Smooth muscle cell (in vitro differentiated cells): ENCODE results near the gene AIG1. TPM values are rescaled to one million over a fixed set of nuclear protein-coding genes. Genes with fewer than 3 reads are reported as not detected.

ENCODE experiments used
- DNase-seq: peaks from one replicate; lab custom pipeline; 2025; ENCODE audit not compliant: unreplicated experiment; lab: John Stamatoyannopoulos, UW
- H2AFZ ChIP-seq: fragments of 200-600 bp; sonication (generic); 2 replicates; pipeline ENCODE4 v1.6.0; 2016; ENCODE audit warnings: antibody characterized with exemption, low read depth, mild to moderate bottlenecking
- H3F3A ChIP-seq: fragments of 200-600 bp; sonication (generic); 2 replicates; pipeline ENCODE4 v1.6.0; 2017; ENCODE audit warnings: antibody characterized with exemption, low read depth
- H3K27ac ChIP-seq: fragments of 200-600 bp; sonication (generic); 2 replicates; pipeline ENCODE4 v1.5.1; 2016; ENCODE audit warnings: low read depth, mild to moderate bottlenecking
- H3K27me3 ChIP-seq: fragments of 200-600 bp; sonication (generic); 2 replicates; pipeline ENCODE4 v1.6.1; 2016; ENCODE audit warnings: low read depth, mild to moderate bottlenecking
- H3K36me3 ChIP-seq: fragments of 200-600 bp; sonication (generic); 2 replicates; pipeline ENCODE4 v1.5.1; 2016; ENCODE audit warnings: low read depth
- H3K4me1 ChIP-seq: fragments of 200-600 bp; sonication (generic); 2 replicates; pipeline ENCODE4 v1.5.1; 2016; ENCODE audit warnings: low read depth
- H3K4me2 ChIP-seq: fragments of 200-600 bp; sonication (generic); 2 replicates; pipeline ENCODE4 v1.6.0; 2016; ENCODE audit warnings: mild to moderate bottlenecking
- H3K4me3 ChIP-seq: fragments of 200-600 bp; sonication (generic); 2 replicates; pipeline ENCODE4 v1.5.1; 2016; ENCODE audit warnings: mild to moderate bottlenecking
- H3K79me2 ChIP-seq: fragments of 200-600 bp; sonication (generic); 2 replicates; pipeline ENCODE4 v1.6.0; 2016; ENCODE audit warnings: low read depth, mild to moderate bottlenecking
- H3K9ac ChIP-seq: fragments of 200-600 bp; sonication (generic); 2 replicates; pipeline ENCODE4 v1.6.0; 2016; ENCODE audit warnings: low read depth
- H3K9me3 ChIP-seq: fragments of 200-600 bp; sonication (generic); replicated peaks from 2 replicates; pipeline ENCODE4 v1.5.1; 2016; ENCODE audit warnings: low read depth
- H4K20me1 ChIP-seq: fragments of 200-600 bp; sonication (generic); 2 replicates; pipeline ENCODE4 v1.6.0; 2016; ENCODE audit warnings: low read depth
- WGBS: methylation state at CpG from one replicate; pipeline ENCODE4 v1.1.7; 2016; ENCODE audit warnings: low lambda C conversion rate; 5-methylcytosine and 5-hydroxymethylcytosine counted together
- polyA plus RNA-seq: library from polyadenylated mRNA; unstranded; fragments of >200 nt; fragmentation: Nextera tagmentation; extraction: Ambion mirVana; gene quantifications from 2 replicates; pipeline ENCODE4 v1.2.1, GENCODE V29; 2016
- total RNA-seq: library from RNA; depleted of rRNA; stranded (reverse); fragments of >200 nt; gene quantifications from 2 replicates; pipeline ENCODE4 v1.2.3, GENCODE V29; 2014
- TF ChIP-seq, protein P1 (sequence below): fragments of 200-600 bp; sonication (generic); IDR thresholded peaks from 2 replicates; pipeline ENCODE4 v1.5.1; 2017; ENCODE audit warnings: borderline replicate concordance, mild to moderate bottlenecking, antibody characterized with exemption; ENCODE audit not compliant: insufficient read depth, poor library complexity, severe bottlenecking

The AIG1 gene
- total and polyA plus RNA-seq, 2 experiments from 2014 or later = 9.1 to 25.9 TPM

DNA sequence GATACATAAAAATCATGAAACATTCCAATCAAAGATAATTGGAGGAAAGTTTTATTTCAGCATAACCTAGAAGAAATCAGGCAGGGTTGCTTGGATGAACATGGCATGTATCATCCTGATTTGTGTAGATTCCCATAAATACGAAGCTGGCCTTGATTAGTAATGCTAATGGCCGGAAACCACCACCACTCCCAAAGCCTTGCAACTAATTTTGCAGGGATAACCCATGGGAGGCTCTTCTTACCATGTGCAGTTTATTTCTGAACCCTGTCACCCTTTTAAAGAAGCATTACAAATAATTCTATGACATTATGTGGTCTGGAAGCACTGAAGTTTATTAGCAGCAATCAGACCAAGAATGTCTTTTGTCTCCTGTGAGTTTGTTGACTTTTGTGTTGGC lies 80.8 kb downstream of the AIG1 start:
- Histone ChIP-seq H3K9ac (no peak overlapping the region), H3K79me2 (no peaks in the 10 kb centered on the region), H3K4me2 (no peak overlapping the region), H4K20me1 (no peaks in the 10 kb centered on the region), H2AFZ (no peak overlapping the region), H3K27ac (no peak overlapping the region), H3F3A (no peaks in the 10 kb centered on the region), H3K4me1 (no peaks in the 10 kb centered on the region), H3K9me3 (no peaks in the 10 kb centered on the region), H3K36me3 (no peaks in the 10 kb centered on the region), H3K27me3 (no peaks in the 10 kb centered on the region), H3K4me3 (no peak overlapping the region)
- DNase-seq = no peak
- TF ChIP-seq, protein P1, sequence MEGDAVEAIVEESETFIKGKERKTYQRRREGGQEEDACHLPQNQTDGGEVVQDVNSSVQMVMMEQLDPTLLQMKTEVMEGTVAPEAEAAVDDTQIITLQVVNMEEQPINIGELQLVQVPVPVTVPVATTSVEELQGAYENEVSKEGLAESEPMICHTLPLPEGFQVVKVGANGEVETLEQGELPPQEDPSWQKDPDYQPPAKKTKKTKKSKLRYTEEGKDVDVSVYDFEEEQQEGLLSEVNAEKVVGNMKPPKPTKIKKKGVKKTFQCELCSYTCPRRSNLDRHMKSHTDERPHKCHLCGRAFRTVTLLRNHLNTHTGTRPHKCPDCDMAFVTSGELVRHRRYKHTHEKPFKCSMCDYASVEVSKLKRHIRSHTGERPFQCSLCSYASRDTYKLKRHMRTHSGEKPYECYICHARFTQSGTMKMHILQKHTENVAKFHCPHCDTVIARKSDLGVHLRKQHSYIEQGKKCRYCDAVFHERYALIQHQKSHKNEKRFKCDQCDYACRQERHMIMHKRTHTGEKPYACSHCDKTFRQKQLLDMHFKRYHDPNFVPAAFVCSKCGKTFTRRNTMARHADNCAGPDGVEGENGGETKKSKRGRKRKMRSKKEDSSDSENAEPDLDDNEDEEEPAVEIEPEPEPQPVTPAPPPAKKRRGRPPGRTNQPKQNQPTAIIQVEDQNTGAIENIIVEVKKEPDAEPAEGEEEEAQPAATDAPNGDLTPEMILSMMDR = no peak
- WGBS = 86% methylated on average over 2 of the region's 2 CpGs

DNA sequence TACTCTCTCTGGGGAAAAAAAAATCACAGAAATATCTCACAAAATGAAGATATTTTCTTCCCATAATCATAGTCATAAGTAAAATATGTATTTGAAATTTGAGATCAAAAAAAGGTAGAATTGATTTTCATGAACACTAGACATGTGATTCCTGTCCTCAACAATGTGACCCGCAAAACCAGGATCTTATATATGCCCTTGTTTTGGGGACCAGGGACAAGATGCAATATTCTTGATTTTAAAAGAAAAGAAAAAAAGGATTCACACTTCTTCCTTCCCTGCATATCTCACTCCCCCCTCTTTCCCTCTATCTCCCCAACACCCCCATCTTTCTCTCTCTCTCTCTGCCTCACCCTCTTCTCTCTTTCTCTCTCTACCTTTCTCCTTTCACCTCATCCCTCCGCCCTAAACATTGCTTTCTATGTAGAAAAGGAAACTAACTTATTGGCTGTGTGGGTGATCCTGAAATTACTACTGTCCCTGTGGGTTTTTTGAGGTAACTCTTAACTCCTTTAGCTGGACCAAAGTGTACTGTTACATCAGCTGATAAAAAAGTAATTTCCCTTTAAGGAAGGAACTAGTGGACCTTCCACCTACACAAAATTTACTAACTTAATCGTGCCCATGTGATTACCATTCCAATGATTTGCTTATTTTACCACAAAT lies 85.6 kb downstream of the AIG1 start:
- Histone ChIP-seq H3K4me1 (no peaks in the 10 kb centered on the region), H3K27me3 (no peaks in the 10 kb centered on the region), H3K27ac (no peak overlapping the region), H3K79me2 (no peaks in the 10 kb centered on the region), H2AFZ (no peak overlapping the region), H3K9me3 (no peaks in the 10 kb centered on the region), H3K4me3 (no peak overlapping the region), H3K36me3 (no peaks in the 10 kb centered on the region), H3F3A (no peaks in the 10 kb centered on the region), H4K20me1 (no peaks in the 10 kb centered on the region), H3K9ac (no peak overlapping the region), H3K4me2 (no peak overlapping the region)
- 91% methylated on average over 3 of the region's 3 CpGs for WGBS
- no peak for DNase-seq
- TF ChIP-seq, protein P1 = no peak

DNA sequence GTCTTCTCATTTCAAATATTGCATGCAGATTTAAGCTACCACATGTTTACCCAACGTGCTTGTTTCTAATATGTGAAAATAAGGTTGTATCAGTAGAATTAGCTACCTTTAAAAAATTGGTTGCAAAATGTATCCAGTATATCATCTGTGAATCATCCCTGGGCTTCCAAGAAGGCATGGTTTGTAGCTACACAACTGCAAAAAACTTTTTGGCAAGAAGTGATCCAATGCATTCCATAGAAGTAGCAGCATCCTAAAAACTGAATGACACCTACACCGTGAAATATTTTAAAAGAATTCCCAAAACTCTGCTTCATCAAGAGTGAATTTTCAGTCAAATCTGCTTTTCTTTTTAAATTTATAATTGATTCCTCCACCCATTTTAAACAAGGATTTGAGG lies 89.1 kb downstream of the AIG1 start:
- no peak for DNase-seq
- no peaks in the 10 kb centered on the region for H4K20me1 ChIP-seq
- no peak overlapping the region for H3K27ac ChIP-seq
- no peak overlapping the region for H3K9ac ChIP-seq
- H3K9me3 ChIP-seq = no peaks in the 10 kb centered on the region
- H3F3A ChIP-seq = no peaks in the 10 kb centered on the region
- H3K4me2 ChIP-seq = no peak overlapping the region
- no peaks in the 10 kb centered on the region for H3K36me3 ChIP-seq
- 93% methylated on average over 2 of the region's 2 CpGs for WGBS
- TF ChIP-seq, protein P1 = no peak
- H3K4me1 ChIP-seq = no peaks in the 10 kb centered on the region
- no peaks in the 10 kb centered on the region for H3K79me2 ChIP-seq
- H3K4me3 ChIP-seq = no peak overlapping the region
- H3K27me3 ChIP-seq = no peaks in the 10 kb centered on the region
- H2AFZ ChIP-seq = no peak overlapping the region

DNA sequence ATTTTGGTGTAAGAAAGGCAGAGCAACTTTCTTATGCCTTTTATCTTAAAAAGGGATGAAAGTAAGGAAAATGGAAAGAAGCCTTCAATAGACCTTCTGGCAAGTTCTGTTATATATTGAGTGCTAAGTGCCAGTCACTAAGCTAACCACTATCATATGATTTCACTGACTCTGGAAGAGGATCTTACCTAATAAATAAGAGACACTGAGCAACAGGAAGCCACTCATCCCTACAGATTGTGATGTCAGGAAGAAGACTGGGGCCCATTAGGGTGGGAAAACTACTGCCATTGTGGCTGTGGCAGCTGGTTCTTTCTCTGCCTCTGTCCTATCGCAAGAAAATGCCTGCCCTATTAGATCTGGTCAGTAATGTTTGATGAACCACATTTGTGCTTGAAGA lies 89.6 kb downstream of the AIG1 start:
- Histone ChIP-seq H3K79me2 (no peaks in the 10 kb centered on the region), H3K27me3 (no peaks in the 10 kb centered on the region), H3K36me3 (no peaks in the 10 kb centered on the region), H3K4me3 (no peak overlapping the region), H2AFZ (no peak overlapping the region), H3K4me1 (no peaks in the 10 kb centered on the region), H4K20me1 (no peaks in the 10 kb centered on the region), H3K27ac (no peak overlapping the region), H3K4me2 (no peak overlapping the region), H3F3A (no peaks in the 10 kb centered on the region), H3K9ac (no peak overlapping the region), H3K9me3 (no peaks in the 10 kb centered on the region)
- no peak for DNase-seq
- 91% methylated on average over 1 of the region's 1 CpG for WGBS
- TF ChIP-seq, protein P1 = no peak
